HepG2 (cell line): Measurements from ENCODE around the gene PGAP3. TPM values are rescaled to one million over a fixed set of nuclear protein-coding genes. Genes with fewer than 3 reads are reported as not detected.
A peak's percentile ranks its signal among the peaks of the same experiment; 100 is the strongest.

Source experiments
- ELF1 ChIP-seq: sonication (generic); formaldehyde crosslinking; IDR thresholded peaks from 2 replicates; pipeline ENCODE4 v1.4.0; 2020; ENCODE audit warnings: missing genetic modification reagents
- FOXM1 ChIP-seq: sonication (generic); formaldehyde crosslinking; IDR thresholded peaks from 2 replicates; pipeline ENCODE4 v1.5.0; 2020; ENCODE audit warnings: missing genetic modification reagents
- GMEB2 ChIP-seq: IDR thresholded peaks from 2 replicates; pipeline ENCODE4 v1.6.1; 2016; ENCODE audit warnings: missing biosample characterization, missing genetic modification reagents, low read depth
- GPBP1L1 ChIP-seq: sonication (generic); formaldehyde crosslinking; IDR thresholded peaks from 2 replicates; pipeline ENCODE4 v1.5.0; 2020; ENCODE audit warnings: mild to moderate bottlenecking, missing genetic modification reagents
- HDAC1 ChIP-seq: sonication (generic); formaldehyde crosslinking; IDR thresholded peaks from 2 replicates; pipeline ENCODE4 v1.5.1; 2020; ENCODE audit warnings: mild to moderate bottlenecking, missing genetic modification reagents
- HDAC6 ChIP-seq: fragments of 200-600 bp; sonication (generic); IDR thresholded peaks from 2 replicates; pipeline ENCODE4 v1.7.0; 2017; ENCODE audit warnings: mild to moderate bottlenecking, antibody characterized with exemption, low read length, low read depth
- HMG20A ChIP-seq: IDR thresholded peaks from 2 replicates; pipeline ENCODE4 v1.6.1; 2016; ENCODE audit warnings: borderline replicate concordance
- RCOR2 ChIP-seq: IDR thresholded peaks from 2 replicates; pipeline ENCODE4 v1.6.1; 2016; ENCODE audit warnings: missing biosample characterization, missing genetic modification reagents
- RFXAP ChIP-seq: sonication (generic); formaldehyde crosslinking; IDR thresholded peaks from 2 replicates; pipeline ENCODE4 v1.4.0; 2020; ENCODE audit warnings: missing genetic modification reagents, borderline replicate concordance
- TFE3 ChIP-seq: IDR thresholded peaks from 2 replicates; pipeline ENCODE4 v1.6.1; 2016
- TGIF2 ChIP-seq: IDR thresholded peaks from 2 replicates; pipeline ENCODE4 v1.6.1; 2016; ENCODE audit warnings: control low read depth, missing compliant biosample characterization
- ZFP37 ChIP-seq: sonication (generic); formaldehyde crosslinking; IDR thresholded peaks from 2 replicates; pipeline ENCODE4 v1.4.0; 2020; ENCODE audit warnings: missing genetic modification reagents, borderline replicate concordance
- ZKSCAN5 ChIP-seq: sonication (generic); formaldehyde crosslinking; IDR thresholded peaks from 2 replicates; pipeline ENCODE4 v1.5.1; 2020; ENCODE audit warnings: mild to moderate bottlenecking, missing genetic modification reagents
- ZNF280D ChIP-seq: sonication (generic); formaldehyde crosslinking; IDR thresholded peaks from 2 replicates; pipeline ENCODE4 v1.5.1; 2020; ENCODE audit warnings: mild to moderate bottlenecking, missing genetic modification reagents
- ZNF547 ChIP-seq: sonication (generic); formaldehyde crosslinking; IDR thresholded peaks from 2 replicates; pipeline ENCODE4 v1.5.1; 2020; ENCODE audit warnings: mild to moderate bottlenecking, missing genetic modification reagents
- ZNF569 ChIP-seq: sonication (generic); formaldehyde crosslinking; IDR thresholded peaks from 2 replicates; pipeline ENCODE4 v1.5.0; 2020; ENCODE audit warnings: mild to moderate bottlenecking, missing genetic modification reagents, moderate library complexity, borderline replicate concordance
- ZNF879 ChIP-seq: sonication (generic); formaldehyde crosslinking; IDR thresholded peaks from 2 replicates; pipeline ENCODE4 v1.8.1; 2023; ENCODE audit warnings: missing genetic modification reagents
- ZSCAN9 ChIP-seq: IDR thresholded peaks from 2 replicates; pipeline ENCODE4 v1.6.1; 2016; ENCODE audit warnings: borderline replicate concordance
- polyA plus RNA-seq, 8 experiments: library from polyadenylated mRNA; depleted of rRNA in 3 of 8; stranded (reverse) in 7 of 8; unstranded in 1 of 8; fragments of >200 nt; fragmentation: Illumina TruSeq in 4 of 8; extraction: Trizol in 4 of 8; gene quantifications; 2 replicates each; pipeline versions ENCODE4 v1.2.1 to v1.2.3, GENCODE V29; 2011 to 2016; ENCODE audit warnings: low read depth in 4 of 8, missing spikeins in 1 of 8, mixed read lengths in 1 of 8; ENCODE audit not compliant: insufficient read depth in 1 of 8
- total RNA-seq, 5 experiments: library from RNA; depleted of rRNA; stranded (reverse); fragments of >200 nt; fragmentation: Illumina TruSeq; extraction: Trizol; gene quantifications; 2 replicates each; pipeline ENCODE4 v1.2.3, GENCODE V29; 2016; ENCODE audit warnings: low read depth in 1 of 5
- TF ChIP-seq, protein P1 (sequence below): sonication (generic); formaldehyde crosslinking; IDR thresholded peaks from 2 replicates; pipeline ENCODE4 v1.4.0; 2020; ENCODE audit warnings: missing genetic modification reagents

PGAP3 gene
- total and polyA plus RNA-seq, 2 of the 13 experiments (the other 11 are each of a cell fraction or from before 2014, with no cell fraction given) = 11.9 to 14.6 TPM

DNA sequence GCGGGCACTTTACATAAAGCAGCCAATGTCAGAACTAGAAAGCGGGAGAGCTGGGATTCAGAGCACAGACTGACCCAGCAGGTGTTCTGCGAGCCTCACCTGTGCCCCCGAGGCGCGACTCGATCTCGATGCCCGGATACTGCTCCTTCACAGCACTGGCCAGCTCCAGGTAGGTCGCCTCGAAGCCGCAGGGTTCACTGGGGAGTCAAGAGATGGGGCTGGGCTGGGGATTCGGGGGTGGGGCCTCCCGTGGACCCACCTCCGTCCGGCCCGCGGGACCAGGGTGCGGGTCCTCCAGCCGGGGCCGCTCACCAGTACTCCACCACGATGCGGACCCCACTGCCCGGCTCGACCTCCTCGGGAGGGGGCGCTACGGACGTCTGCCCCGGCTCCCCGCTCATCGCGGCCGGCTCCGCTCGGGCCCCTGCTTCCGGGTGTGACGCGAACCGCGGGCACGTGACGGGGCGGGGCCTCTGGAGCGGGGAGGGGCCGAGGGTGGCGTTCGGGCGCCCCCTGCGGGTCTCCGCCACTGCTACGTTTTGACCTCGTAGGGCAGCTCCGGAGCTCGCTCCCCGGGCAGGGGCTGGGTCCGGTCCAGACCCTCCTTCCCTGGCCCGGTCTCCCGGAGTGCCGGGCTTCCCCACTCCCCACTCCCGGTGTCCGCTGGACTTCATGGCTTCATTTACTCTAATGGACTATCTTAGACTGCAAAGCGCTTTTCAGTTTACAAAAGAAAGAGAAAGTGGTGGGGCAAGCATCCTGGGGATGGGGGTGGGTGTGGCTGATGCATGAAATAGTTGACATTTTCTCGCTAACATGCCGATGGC is 42.5 kb upstream of the PGAP3 start, which contains the start of gene MIEN1 (continued):
- TF ChIP-seq GPBP1L1 (CRISPR knock-in tag) = no peak
- peak; percentile 98 for TF ChIP-seq HDAC1 (CRISPR knock-in tag)
- TF ChIP-seq TFE3 (CRISPR knock-in tag) = peak; percentile 94
- no peak for TF ChIP-seq ZFP37 (CRISPR knock-in tag)
- TF ChIP-seq FOXM1 (CRISPR knock-in tag) = no peak
- peak; percentile 90 for TF ChIP-seq RFXAP
- TF ChIP-seq ZSCAN9 = peak; percentile 66; the same call in 1 of the 2 replicates
- no peak; the same call in 1 of the 2 replicates for TF ChIP-seq HMG20A
- peak; percentile 58; the same call in 1 of the 2 replicates for TF ChIP-seq RCOR2 (CRISPR knock-in tag)
- TF ChIP-seq TGIF2 (CRISPR knock-in tag) = peak; percentile 21; the same call in 1 of the 2 replicates
- TF ChIP-seq ZNF569 (CRISPR knock-in tag) = 0 out of 2 replicates have a peak, but pooled peaks have one; percentile 64
- no peak for TF ChIP-seq ZNF280D (CRISPR knock-in tag)
- TF ChIP-seq ZNF547 (CRISPR knock-in tag) = peak; percentile 94
- TF ChIP-seq HDAC6 = no peak
- no peak for TF ChIP-seq GMEB2 (CRISPR knock-in tag)
- TF ChIP-seq ELF1 (CRISPR knock-in tag) = peak; percentile 99
- TF ChIP-seq ZKSCAN5 (CRISPR knock-in tag) = no peak
- no peak for TF ChIP-seq ZNF879 (CRISPR knock-in tag)
- TF ChIP-seq, protein P1, sequence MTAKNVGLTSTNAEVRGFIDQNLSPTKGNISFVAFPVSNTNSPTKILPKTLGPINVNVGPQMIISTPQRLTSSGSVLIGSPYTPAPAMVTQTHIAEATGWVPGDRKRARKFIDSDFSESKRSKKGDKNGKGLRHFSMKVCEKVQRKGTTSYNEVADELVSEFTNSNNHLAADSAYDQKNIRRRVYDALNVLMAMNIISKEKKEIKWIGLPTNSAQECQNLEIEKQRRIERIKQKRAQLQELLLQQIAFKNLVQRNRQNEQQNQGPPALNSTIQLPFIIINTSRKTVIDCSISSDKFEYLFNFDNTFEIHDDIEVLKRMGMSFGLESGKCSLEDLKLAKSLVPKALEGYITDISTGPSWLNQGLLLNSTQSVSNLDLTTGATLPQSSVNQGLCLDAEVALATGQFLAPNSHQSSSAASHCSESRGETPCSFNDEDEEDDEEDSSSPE (CRISPR knock-in tag) = peak; percentile 73
